ENCODE results near the gene SP140. TPM values are rescaled to one million over a fixed set of nuclear protein-coding genes. Genes with fewer than 3 reads are reported as not detected.

SP140 gene
- total RNA-seq, 1 experiment from 2014 or later = 0.32 TPM

GRCh38 chr2:230202430-230203109 lies 23.0 kb upstream of the SP140 start:
- Histone ChIP-seq H3K4me3 (ENCODE audit: low read depth, low read length, poor library complexity, severe bottlenecking) (no peak overlapping the region), H3K27ac (ENCODE audit: low read depth, low read length, poor library complexity, severe bottlenecking) (no peak overlapping the region), H3K27me3 (replicated peaks; ENCODE audit: insufficient read depth, low read depth, low read length, poor library complexity) (no peaks in the 10 kb centered on the region), H3K4me1 (ENCODE audit: insufficient read depth, low read length, poor library complexity, severe bottlenecking) (no peaks in the 10 kb centered on the region), H3K36me3 (ENCODE audit: insufficient read depth, low read length, poor library complexity, severe bottlenecking) (no peaks in the 10 kb centered on the region), H3K9me3 (ENCODE audit: low read depth, low read length, poor library complexity, severe bottlenecking) (no peaks in the 10 kb centered on the region)
- POLR2A ChIA-PET (ENCODE audit: low non-redundant PET) = no interaction called here
- TF ChIP-seq EZH2 (IDR thresholded peaks at IDR 0.05; ENCODE audit: borderline replicate concordance, low read depth, low read length, poor library complexity, severe bottlenecking) (no peak), CTCF (conservative IDR thresholded peaks at IDR 0.05; ENCODE audit: low read depth, low read length) (no peak)
- DNase-seq (ENCODE audit: low spot score) = no peak
- intact Hi-C loops (cut with micrococcal nuclease; ENCODE audit: unreplicated experiment) = no loop called here
- CTCF ChIA-PET = interaction anchor here (0.6 kb wide), 1 partner anchor 43 kb away, joined by 6 read pairs; no protein-coding TSS in a partner anchor
- no TSS peak for BruUV-seq (replicated peaks)

GRCh38 chr2:230203110-230203676 lies 22.3 kb upstream of the SP140 start:
- no peak for TF ChIP-seq CTCF (conservative IDR thresholded peaks at IDR 0.05; ENCODE audit: low read depth, low read length)
- no peak for TF ChIP-seq EZH2 (IDR thresholded peaks at IDR 0.05; ENCODE audit: borderline replicate concordance, low read depth, low read length, poor library complexity, severe bottlenecking)
- no peaks in the 10 kb centered on the region for H3K36me3 ChIP-seq (ENCODE audit: insufficient read depth, low read length, poor library complexity, severe bottlenecking)
- ChIA-PET CTCF (interaction anchor here (0.6 kb wide), 1 partner anchor 43 kb away, joined by 6 read pairs; no protein-coding TSS in a partner anchor), POLR2A (ENCODE audit: low non-redundant PET) (no interaction called here)
- intact Hi-C loops (cut with micrococcal nuclease; ENCODE audit: unreplicated experiment) = no loop called here
- H3K27ac ChIP-seq (ENCODE audit: low read depth, low read length, poor library complexity, severe bottlenecking) = no peak overlapping the region
- no peaks in the 10 kb centered on the region for H3K4me1 ChIP-seq (ENCODE audit: insufficient read depth, low read length, poor library complexity, severe bottlenecking)
- H3K27me3 ChIP-seq (replicated peaks; ENCODE audit: insufficient read depth, low read depth, low read length, poor library complexity) = no peaks in the 10 kb centered on the region
- no peak for DNase-seq (ENCODE audit: low spot score)
- BruUV-seq (replicated peaks) = no TSS peak
- no peak overlapping the region for H3K4me3 ChIP-seq (ENCODE audit: low read depth, low read length, poor library complexity, severe bottlenecking)
- no peaks in the 10 kb centered on the region for H3K9me3 ChIP-seq (ENCODE audit: low read depth, low read length, poor library complexity, severe bottlenecking)

- H3K4me3 ChIP-seq (ENCODE audit: low read depth, low read length, poor library complexity, severe bottlenecking) = no peak overlapping the region
- POLR2A ChIA-PET (ENCODE audit: low non-redundant PET) = no interaction called here
- no peak overlapping the region for H3K27ac ChIP-seq (ENCODE audit: low read depth, low read length, poor library complexity, severe bottlenecking)
- H3K9me3 ChIP-seq (ENCODE audit: low read depth, low read length, poor library complexity, severe bottlenecking) = no peaks in the 10 kb centered on the region
- intact Hi-C loops (cut with micrococcal nuclease; ENCODE audit: unreplicated experiment) = no loop called here
- TF ChIP-seq EZH2 (IDR thresholded peaks at IDR 0.05; ENCODE audit: borderline replicate concordance, low read depth, low read length, poor library complexity, severe bottlenecking) (no peak), CTCF (conservative IDR thresholded peaks at IDR 0.05; ENCODE audit: low read depth, low read length) (no peak)
- no peaks in the 10 kb centered on the region for H3K27me3 ChIP-seq (replicated peaks; ENCODE audit: insufficient read depth, low read depth, low read length, poor library complexity)
- CTCF ChIA-PET = no interaction called here
- no TSS peak for BruUV-seq (replicated peaks)
- DNase-seq (ENCODE audit: low spot score) = no peak
- H3K36me3 ChIP-seq (ENCODE audit: insufficient read depth, low read length, poor library complexity, severe bottlenecking) = no peaks in the 10 kb centered on the region
- no peaks in the 10 kb centered on the region for H3K4me1 ChIP-seq (ENCODE audit: insufficient read depth, low read length, poor library complexity, severe bottlenecking)
Measured at GRCh38 chr2:230205034-230205433, 20.5 kb upstream of the SP140 start.
